NCI-H226 (cell line): ENCODE data around the gene SASH1.

Experiments used
- DNase-seq: peaks from one replicate; pipeline ENCODE4 v3.0.0-alpha.2; 2015

The SASH1 gene

GRCh38 chr6:148342350-148343046, at the start of gene SASH1:
SASH1 (plus strand) TSS chr6:148342838; CDS start chr6:148343068, 230 bp downstream.
- DNase-seq: peak; percentile 65

GRCh38 chr6:148293181-148293995, 49.2 kb upstream of the SASH1 start:
- no peak for DNase-seq

- no peak for DNase-seq
Measured at GRCh38 chr6:148294059-148294458, 48.6 kb upstream of the SASH1 start.

GRCh38 chr6:148295261-148295887, 47.3 kb upstream of the SASH1 start:
- no peak for DNase-seq

- no peak for DNase-seq
Measured at GRCh38 chr6:148296771-148297170, 45.9 kb upstream of the SASH1 start.

- no peak for DNase-seq
Measured at GRCh38 chr6:148298683-148299082, 44.0 kb upstream of the SASH1 start.

GRCh38 chr6:148303616-148304015, 39.0 kb upstream of the SASH1 start:
- no peak for DNase-seq

- DNase-seq: no peak
Measured at GRCh38 chr6:148304976-148305375, 37.7 kb upstream of the SASH1 start.

GRCh38 chr6:148306286-148306685, 36.4 kb upstream of the SASH1 start:
- no peak for DNase-seq

- no peak for DNase-seq
Measured at GRCh38 chr6:148307405-148307804, 35.2 kb upstream of the SASH1 start.

- no peak for DNase-seq
Measured at GRCh38 chr6:148309301-148309700, 33.3 kb upstream of the SASH1 start.

- DNase-seq: peak; percentile 47
Measured at GRCh38 chr6:148311966-148312669, 30.5 kb upstream of the SASH1 start.

- no peak for DNase-seq
Measured at GRCh38 chr6:148313488-148313887, 29.1 kb upstream of the SASH1 start.

- no peak for DNase-seq
Measured at GRCh38 chr6:148316308-148316707, 26.3 kb upstream of the SASH1 start.

- no peak for DNase-seq
Measured at GRCh38 chr6:148317051-148317450, 25.6 kb upstream of the SASH1 start.

GRCh38 chr6:148317739-148318138, 24.9 kb upstream of the SASH1 start:
- peak; percentile 49 for DNase-seq

- no peak for DNase-seq
Measured at GRCh38 chr6:148322704-148323103, 19.9 kb upstream of the SASH1 start.

GRCh38 chr6:148323344-148323743, 19.3 kb upstream of the SASH1 start:
- peak; percentile 39 for DNase-seq

- DNase-seq: no peak
Measured at GRCh38 chr6:148324297-148324985, 18.2 kb upstream of the SASH1 start.

- no peak for DNase-seq
Measured at GRCh38 chr6:148325316-148326068, 17.1 kb upstream of the SASH1 start.

GRCh38 chr6:148328876-148329555, 13.6 kb upstream of the SASH1 start:
- no peak for DNase-seq
